Hepatocyte (in vitro differentiated cells): ENCODE data around the gene SFMBT2.

ENCODE experiments used
- CTCF ChIP-seq: fragments of 200-600 bp; sonication (generic); IDR thresholded peaks from 2 replicates; pipeline ENCODE4 v1.5.1; 2016; ENCODE audit warnings: antibody characterized with exemption, mild to moderate bottlenecking; ENCODE audit not compliant: poor library complexity
- EZH2 ChIP-seq: fragments of 200-600 bp; sonication (generic); IDR thresholded peaks from 2 replicates; pipeline ENCODE4 v1.6.1; 2016; ENCODE audit warnings: antibody characterized with exemption, mild to moderate bottlenecking, borderline replicate concordance

DNA sequence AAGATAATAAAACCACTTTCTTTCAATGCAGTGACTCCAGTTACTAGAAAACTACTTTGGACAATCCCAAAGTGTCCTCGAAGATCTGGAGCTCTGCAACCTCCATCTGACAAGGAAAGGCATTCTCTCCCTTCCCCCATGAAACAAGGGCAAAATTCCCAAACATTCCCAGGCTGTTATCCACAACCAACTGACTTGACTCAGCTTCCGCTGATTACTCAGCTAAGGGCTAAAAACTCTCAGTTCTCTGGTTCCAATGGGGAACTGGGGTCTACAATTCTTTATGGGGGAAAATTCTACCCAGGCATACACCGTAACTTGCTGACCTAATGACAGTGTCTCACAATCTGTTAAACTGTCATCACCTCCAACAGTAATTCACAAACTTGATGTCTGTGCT is 48.4 kb downstream of the SFMBT2 start:
- no peak for TF ChIP-seq CTCF
- no peak for TF ChIP-seq EZH2
